Ectodermal cell (in vitro differentiated cells): ENCODE data around the gene SLC8A1.

ENCODE experiments used
- H3K27ac ChIP-seq: 2 replicates; pipeline ENCODE4 v1.7.0; 2013; ENCODE audit warnings: mild to moderate bottlenecking, low read depth, low read length; ENCODE audit not compliant: insufficient read depth, poor library complexity, severe bottlenecking
- H3K27me3 ChIP-seq: 2 replicates; pipeline ENCODE4 v1.7.0; 2013; ENCODE audit warnings: mild to moderate bottlenecking, low read length; ENCODE audit not compliant: insufficient read depth, control insufficient read depth, poor library complexity, severe bottlenecking
- H3K36me3 ChIP-seq: one replicate; pipeline ENCODE4 v1.7.0; 2013; ENCODE audit warnings: low read length; ENCODE audit not compliant: control insufficient read depth, insufficient read depth
- H3K4me1 ChIP-seq: one replicate; pipeline ENCODE4 v1.7.0; 2013; ENCODE audit warnings: low read length; ENCODE audit not compliant: control insufficient read depth, insufficient read depth
- H3K4me3 ChIP-seq: 2 replicates; pipeline ENCODE4 v1.7.0; 2013; ENCODE audit warnings: low read depth, low read length, control low read depth; ENCODE audit not compliant: insufficient read depth
- H3K9me3 ChIP-seq: 2 replicates; pipeline ENCODE4 v1.7.0; 2013; ENCODE audit warnings: mild to moderate bottlenecking, low read length, moderate library complexity; ENCODE audit not compliant: control insufficient read depth
- WGBS, 2 experiments: methylation state at CpG; one replicate each; pipeline ENCODE4 v1.1.7; 2013; ENCODE audit warnings: missing lambda C conversion rate in 2 of 2; 5-methylcytosine and 5-hydroxymethylcytosine counted together

Gene SLC8A1

DNA sequence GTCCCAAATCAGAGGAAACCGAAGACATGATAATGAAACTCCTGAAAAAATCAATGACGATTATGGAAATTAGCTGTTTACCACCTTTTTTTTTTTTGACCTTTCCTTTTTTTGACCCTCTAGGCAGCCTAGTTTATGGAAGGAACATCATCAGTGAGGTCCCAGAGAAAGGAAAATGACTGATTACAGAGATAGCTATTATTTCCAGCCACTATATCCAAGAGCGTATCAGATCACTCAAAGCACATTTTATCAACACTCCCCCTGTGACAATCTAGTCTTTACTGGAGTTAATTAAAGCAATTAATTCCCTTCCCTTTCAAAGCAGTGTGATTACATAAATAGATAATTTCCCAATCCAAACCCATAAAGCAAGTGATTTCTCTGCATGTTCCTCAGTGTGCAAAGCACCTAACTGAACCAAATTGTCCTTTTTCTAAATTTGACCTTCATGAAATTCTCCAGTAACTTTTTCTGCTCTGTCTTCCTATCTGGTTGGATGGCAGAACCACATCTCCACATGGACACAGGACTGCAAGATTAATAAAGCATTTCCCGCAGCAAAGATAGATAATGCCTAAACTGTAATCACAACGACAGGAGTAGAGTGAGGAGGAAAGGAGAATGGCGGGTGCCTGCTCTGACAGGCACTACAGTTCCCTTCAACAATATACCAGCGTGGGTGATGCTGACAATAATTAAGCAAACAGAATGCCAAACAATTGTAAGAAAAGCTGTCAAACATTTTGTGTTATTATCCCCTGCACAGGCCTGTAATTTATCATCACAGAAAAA lies 194.4 kb downstream of the SLC8A1 start:
- WGBS, 2 experiments = 94 to 95% methylated on average over 7 of the region's 7 CpGs
- Histone ChIP-seq H3K27me3 (no peaks in the 10 kb centered on the region), H3K27ac (no peak overlapping the region), H3K9me3 (no peaks in the 10 kb centered on the region), H3K4me1 (no peaks in the 10 kb centered on the region), H3K4me3 (no peak overlapping the region), H3K36me3 (no peaks in the 10 kb centered on the region)

DNA sequence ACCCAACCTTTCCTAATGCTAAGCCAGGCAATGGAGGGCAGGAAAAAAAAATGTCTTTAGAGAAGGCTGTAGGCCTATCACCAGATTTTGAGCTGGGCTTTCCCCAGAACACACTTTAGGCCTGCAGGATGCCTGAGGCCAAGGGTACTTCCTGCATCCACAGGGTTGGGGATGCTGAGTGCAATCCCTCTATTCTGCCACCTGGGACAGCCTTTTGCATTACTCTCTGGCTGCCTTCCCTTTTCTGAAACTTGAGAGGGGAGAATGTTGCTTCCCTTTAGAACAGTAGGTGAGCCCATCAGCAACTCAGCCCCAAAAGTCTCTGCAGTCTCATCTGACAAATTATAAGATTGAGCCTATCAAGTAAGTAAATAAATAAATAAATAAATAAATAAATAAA lies 195.2 kb downstream of the SLC8A1 start:
- H3K36me3 ChIP-seq = no peaks in the 10 kb centered on the region
- H3K9me3 ChIP-seq = no peaks in the 10 kb centered on the region
- H3K4me1 ChIP-seq = no peaks in the 10 kb centered on the region
- H3K27me3 ChIP-seq = no peaks in the 10 kb centered on the region
- H3K4me3 ChIP-seq = no peak overlapping the region
- H3K27ac ChIP-seq = no peak overlapping the region

DNA sequence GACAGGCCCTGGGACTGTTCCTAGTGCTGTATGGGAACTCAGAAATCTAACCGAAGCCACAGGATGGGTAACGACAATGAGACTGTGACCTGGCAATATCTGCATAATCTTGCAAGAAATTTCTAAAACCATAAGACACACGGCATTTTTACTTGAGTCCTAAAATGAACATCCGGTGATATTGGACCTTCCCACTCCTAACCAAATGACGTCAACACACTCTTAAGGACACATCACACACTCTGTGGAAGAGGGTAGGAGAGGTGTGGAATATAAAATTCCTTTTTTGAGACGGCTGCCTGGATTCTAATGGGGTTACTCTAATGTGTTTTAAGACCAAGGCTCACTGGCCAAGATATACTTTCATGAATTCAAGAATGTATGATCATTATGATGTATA lies 195.9 kb downstream of the SLC8A1 start:
- no peaks in the 10 kb centered on the region for H3K27me3 ChIP-seq
- H3K4me1 ChIP-seq = peaks cover 4% of the 10 kb centered on the region
- WGBS, 2 experiments = 90 to 96% methylated on average over 4 to 6 of the region's 6 CpGs
- H3K36me3 ChIP-seq = no peaks in the 10 kb centered on the region
- H3K27ac ChIP-seq = no peak overlapping the region
- no peaks in the 10 kb centered on the region for H3K9me3 ChIP-seq
- H3K4me3 ChIP-seq = no peak overlapping the region

DNA sequence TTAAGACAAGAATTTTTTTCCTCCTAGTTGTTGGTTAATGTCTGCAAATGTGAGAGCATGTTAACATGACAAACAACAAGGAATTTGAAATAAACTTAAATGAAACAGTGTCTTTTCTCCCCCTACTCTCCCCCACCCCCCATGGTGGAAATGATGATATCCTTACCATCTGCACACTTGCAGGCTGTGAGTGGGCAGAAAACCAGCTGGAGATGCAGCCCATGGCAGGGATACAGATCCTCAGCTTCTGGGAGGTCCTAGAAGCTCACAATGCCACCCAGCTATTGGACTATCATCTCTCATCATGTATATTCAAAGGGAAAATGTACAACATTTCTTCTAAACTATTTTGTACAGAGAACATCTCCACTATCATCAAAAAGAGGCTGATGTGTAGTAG lies 196.8 kb downstream of the SLC8A1 start:
- Histone ChIP-seq H3K27ac (no peak overlapping the region), H3K27me3 (no peaks in the 10 kb centered on the region), H3K36me3 (no peaks in the 10 kb centered on the region), H3K4me3 (no peak overlapping the region), H3K4me1 (peaks cover 4% of the 10 kb centered on the region), H3K9me3 (no peaks in the 10 kb centered on the region)

DNA sequence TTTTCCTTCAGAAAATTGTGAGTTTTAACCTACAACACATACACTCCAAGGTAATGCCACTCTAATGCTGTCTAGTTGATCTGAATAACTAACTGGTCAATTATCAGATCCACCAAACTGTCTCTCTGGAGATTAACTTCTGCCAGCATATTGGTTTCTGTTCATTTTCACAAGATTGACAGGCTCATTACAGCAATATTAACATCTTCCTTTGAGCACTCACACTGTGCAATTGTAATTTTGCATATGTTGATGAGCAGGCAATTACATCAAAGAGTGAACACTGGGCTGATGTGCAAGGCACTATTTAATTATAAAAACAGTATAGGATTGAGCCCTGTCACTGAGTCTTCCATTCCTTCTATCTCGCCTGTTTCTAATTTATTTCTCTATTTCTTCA lies 197.3 kb downstream of the SLC8A1 start:
- H3K27me3 ChIP-seq = no peaks in the 10 kb centered on the region
- H3K27ac ChIP-seq = no peak overlapping the region
- no peak overlapping the region for H3K4me3 ChIP-seq
- H3K4me1 ChIP-seq = peaks cover 4% of the 10 kb centered on the region
- H3K9me3 ChIP-seq = no peaks in the 10 kb centered on the region
- 86 to 93% methylated on average over 1 of the region's 1 CpG for WGBS, 2 experiments
- no peaks in the 10 kb centered on the region for H3K36me3 ChIP-seq

DNA sequence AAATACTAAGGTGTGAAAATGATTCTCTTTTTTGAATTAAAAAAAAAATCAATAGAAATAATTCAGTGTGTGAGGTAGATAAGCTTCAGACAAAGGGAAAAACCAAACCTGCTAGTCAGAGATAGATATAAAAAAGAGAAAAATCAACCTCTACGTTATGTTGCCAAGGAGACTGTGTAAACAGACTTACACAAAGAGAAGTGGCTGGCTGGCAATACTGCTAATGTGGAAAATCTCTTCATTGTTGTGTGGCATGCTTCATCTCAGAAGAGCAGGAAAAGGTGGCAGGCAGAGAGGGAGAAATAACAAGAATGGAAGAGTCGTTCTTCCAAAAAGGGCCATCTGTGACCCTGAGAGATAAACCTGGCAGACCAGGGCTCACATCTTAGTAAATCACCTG lies 200.8 kb downstream of the SLC8A1 start:
- 60 to 72% methylated on average over 2 of the region's 2 CpGs for WGBS, 2 experiments
- Histone ChIP-seq H3K36me3 (no peaks in the 10 kb centered on the region), H3K4me3 (no peak overlapping the region), H3K9me3 (no peaks in the 10 kb centered on the region), H3K27me3 (no peaks in the 10 kb centered on the region), H3K4me1 (peaks cover 4% of the 10 kb centered on the region), H3K27ac (peak overlapping the region; percentile 70)

DNA sequence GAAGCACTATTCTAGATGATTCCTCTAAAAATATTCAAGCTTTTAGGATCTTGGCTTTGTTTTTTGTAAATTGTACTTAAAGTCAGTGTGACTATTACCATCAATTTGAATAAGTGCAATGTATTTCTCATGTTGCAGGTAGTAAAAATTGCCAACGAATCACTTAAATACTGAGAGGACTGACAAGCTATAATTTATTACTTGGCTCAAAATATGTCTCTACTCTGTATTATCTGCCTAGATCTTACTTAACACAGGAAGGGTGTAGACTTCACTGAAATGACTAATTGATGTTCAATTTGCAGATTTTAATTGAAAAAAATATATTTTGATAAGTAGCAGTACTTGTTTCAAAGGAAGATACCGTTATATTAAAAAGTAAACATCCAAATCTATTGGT lies 202.3 kb downstream of the SLC8A1 start:
- Histone ChIP-seq H3K4me1 (peaks cover 4% of the 10 kb centered on the region), H3K27me3 (no peaks in the 10 kb centered on the region), H3K27ac (no peak overlapping the region), H3K36me3 (no peaks in the 10 kb centered on the region), H3K9me3 (no peaks in the 10 kb centered on the region), H3K4me3 (no peak overlapping the region)
- 100% methylated on average over 2 of the region's 2 CpGs; no CpG with 5 or more reads in 1 of the 2 experiments for WGBS, 2 experiments

DNA sequence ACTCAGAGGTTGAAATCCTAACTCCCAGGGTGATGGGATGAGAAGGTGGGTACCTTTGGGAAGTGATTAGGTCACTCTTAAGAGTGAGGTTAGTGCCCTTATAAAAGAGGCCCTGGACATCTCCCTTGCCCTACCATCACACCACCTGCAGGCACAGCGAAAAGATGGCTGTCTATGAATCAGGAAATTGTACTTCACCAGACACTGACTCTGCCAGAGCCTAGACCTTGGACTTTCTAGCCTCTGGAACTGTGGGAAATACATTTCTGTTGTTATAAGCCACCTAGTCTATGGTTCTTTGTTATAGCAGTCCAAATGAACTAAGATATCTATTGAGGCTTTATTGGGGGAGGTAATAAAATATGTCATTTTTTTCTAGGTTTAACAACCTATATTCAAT lies 203.6 kb downstream of the SLC8A1 start:
- Histone ChIP-seq H3K4me1 (peaks cover 9% of the 10 kb centered on the region), H3K36me3 (no peaks in the 10 kb centered on the region), H3K4me3 (no peak overlapping the region), H3K9me3 (no peaks in the 10 kb centered on the region), H3K27ac (no peak overlapping the region), H3K27me3 (no peaks in the 10 kb centered on the region)
- WGBS, 2 experiments = 92% methylated on average over 1 of the region's 1 CpG

DNA sequence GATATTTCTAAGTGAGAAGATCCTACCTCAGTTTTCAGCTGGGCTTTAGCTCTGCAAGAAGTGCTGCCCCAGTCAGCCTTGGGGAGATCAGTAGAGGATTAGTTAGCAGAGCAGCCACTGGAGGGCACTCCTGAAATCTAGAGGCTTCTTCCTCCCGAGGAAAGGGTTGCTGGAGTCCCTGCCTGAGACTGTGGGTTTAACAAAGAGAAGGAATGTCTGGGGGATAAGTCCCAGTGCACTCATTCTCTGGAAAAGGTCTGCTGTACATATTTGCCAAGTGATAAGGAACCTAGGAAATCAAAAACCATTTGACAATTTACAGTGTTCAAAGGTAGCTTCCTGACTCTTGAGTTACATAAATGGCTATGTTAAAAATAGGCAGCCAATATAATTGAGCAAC lies 207.2 kb downstream of the SLC8A1 start:
- Histone ChIP-seq H3K4me1 (peaks cover 20% of the 10 kb centered on the region), H3K27ac (no peak overlapping the region), H3K4me3 (no peak overlapping the region), H3K27me3 (no peaks in the 10 kb centered on the region), H3K9me3 (no peaks in the 10 kb centered on the region), H3K36me3 (no peaks in the 10 kb centered on the region)
- 0 to 5% methylated on average over 1 of the region's 1 CpG for WGBS, 2 experiments

DNA sequence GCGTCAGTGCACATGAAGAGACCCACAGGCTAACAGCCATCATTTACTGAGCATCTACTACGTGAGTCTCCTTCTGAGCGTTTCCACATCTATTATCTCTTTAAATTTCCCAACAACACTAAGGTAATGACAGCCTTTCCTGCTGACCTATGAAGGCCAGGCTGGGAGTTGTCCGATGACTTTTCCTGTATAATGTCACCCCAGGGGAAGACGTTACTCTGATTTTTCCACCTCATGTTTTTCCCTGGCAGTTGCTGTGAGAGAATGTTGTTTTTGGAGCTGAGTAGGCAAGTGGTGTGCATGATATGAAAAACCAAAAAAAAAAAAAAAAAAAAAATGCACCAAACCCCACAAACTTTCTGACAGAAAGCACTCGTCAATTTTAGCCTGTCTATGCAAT lies 207.6 kb downstream of the SLC8A1 start:
- peaks cover 20% of the 10 kb centered on the region for H3K4me1 ChIP-seq
- H3K9me3 ChIP-seq = no peaks in the 10 kb centered on the region
- no peaks in the 10 kb centered on the region for H3K36me3 ChIP-seq
- no peak overlapping the region for H3K4me3 ChIP-seq
- 72 to 81% methylated on average over 6 of the region's 6 CpGs for WGBS, 2 experiments
- no peaks in the 10 kb centered on the region for H3K27me3 ChIP-seq
- H3K27ac ChIP-seq = no peak overlapping the region
